ENCODE measurements around the gene PLPP7.

Gene PLPP7

DNA sequence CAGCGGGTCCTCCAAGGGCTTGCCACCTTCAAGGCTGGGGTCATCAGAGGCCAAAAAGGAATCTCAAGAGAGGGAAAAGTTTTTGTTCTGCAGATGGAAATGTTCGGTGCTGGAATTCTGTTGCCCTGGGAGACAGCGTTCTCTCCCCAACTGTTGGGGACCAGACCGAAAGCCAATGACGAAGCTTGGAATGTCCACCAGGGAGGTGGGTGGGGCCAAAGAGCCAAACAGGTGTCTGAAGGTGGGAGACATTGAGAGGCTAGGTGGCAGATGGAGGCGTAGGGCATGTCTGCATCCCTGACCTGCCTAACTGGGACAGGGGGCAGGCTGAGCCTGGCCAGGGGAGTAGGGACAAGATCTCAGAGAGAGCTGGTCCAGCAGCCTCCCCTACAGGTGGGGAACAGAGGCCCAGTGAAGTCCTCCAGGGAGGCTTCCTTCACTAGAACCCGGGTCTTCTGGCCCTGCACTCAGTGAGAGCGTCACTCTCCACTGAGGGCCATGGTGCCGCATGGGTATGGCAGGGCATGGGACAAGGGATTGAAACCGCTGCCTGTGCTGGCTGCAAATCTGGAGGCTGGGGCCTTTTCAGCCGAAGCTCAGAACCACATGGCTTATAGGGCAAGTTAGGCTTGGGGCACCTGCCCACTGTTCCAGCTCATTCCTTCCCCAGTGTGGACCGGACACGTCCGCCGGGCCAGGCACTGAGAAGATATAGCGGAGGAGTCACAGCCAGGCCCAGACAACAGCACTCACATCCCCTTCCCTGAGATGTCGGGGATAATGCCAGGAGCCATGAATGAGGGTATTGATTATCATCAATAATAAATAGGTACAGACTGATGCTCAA lies 8.2 kb upstream of the PLPP7 start:
- no peak for DNase-seq (ENCODE audit: low spot score)

DNA sequence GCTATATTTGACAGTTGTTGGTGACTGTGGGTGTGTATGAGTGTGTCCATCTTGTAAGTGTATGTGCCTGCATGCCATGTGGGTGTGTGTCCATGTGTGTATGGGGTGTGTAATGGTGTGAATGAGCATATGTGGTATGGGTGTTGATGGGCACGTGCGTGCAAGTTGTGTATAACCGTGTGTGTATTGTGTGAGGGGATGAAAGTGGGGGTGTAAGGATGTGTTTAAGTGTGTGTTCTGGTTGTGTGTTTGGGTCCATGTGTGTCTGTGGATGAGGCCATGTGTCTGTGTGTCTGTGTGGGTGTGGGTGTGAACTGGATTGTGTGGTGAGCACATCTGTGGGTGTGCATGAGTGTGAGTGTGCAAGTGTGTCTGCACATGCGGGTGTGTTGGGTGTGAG lies 7.3 kb upstream of the PLPP7 start:
- DNase-seq (ENCODE audit: low spot score): no peak

DNA sequence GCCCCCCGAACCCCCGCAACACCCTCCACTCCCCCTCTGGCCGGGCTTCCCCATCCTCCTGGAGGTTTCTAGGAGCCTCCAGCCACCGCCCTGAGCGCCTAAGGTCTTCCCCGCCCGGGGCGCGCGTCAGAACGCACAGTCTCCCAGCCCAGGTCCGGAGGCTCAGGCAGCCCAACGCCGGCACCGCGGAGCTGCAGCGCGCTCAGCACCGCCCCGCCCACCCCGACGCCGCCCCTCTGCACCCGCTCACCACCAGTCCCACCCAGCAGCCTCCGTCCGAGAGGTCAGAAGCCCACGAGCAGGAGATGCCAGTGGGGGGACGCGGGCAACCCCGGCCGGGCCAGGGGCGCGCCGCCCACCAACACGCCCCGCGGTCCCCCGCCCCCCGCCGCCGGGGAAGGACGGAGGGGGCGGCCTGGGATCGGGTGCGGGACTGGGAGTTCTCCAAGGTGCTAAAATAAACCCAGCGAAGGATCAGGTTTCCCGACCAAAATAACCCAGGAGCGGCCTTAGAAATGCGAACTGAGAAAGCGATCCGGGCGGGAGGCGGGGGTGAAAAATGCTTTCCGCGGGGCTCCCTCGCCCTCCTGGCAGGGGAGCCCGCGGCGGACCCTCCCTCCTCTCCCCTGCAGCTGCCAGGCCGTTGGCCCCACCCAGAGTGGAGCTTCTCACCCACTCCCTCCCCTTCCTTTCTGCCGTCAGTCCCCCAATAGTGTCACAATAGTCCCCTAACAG lies 6.7 kb upstream of the PLPP7 start:
- DNase-seq (ENCODE audit: low spot score): no peak

DNA sequence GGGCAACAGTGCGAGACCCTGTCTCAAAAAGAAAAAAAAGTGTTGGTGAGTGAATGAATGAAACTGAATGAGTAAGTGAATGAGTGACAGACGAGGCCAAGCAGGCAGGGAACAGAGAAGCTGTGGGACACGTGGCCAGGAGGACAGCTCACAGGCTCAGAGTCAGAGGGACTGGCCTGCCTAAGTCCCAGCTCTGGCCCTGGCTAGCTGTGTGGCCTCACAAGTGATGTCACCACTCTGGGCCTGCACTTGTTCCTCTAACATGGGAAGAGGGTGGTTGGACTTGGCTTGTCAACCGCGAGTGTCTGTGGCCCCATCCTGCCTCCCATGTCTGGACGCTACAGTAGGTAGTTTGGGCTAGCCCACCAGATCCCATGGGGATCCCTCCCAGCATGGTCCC lies 4.7 kb upstream of the PLPP7 start:
- DNase-seq (ENCODE audit: low spot score): no peak

DNA sequence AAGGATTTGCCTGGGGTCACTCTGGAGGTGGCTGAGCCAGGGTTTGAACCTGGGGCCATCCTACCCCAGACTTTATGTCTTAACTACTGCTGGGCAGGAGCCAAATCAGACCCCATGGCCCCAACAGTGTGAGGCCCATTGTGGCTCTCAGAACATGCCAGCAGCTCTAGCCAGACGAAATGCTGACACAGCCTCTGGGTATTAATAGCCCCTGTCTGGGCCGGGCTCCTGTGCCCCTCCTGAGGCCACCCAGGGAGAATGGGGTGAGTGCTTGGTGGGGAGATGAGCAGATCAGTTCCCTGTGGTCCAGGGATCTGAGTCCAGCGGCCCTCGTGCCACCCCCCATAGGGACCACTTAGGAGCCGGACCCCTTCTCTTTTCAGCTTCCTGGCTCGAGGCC lies 2.2 kb upstream of the PLPP7 start:
- DNase-seq (ENCODE audit: low spot score): no peak

DNA sequence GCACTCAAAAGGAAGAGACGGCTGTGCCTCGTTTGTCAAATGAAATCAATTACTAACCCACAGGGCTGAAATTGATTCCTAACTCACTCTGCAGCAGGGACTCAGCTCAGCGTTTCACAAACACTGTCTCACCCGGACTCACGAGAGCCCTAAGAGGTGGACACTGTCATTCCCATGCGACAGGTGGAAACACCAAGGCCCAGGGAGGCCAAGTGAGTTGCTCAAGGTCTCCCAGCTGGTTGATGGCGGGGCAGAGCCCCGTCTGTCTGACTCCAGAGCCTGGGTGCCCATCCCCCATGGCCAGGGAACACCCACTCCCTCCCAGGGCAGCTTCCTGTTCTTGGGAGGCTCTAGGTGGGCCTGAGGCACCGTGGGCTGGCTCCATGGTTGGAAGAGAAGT lies 1.3 kb upstream of the PLPP7 start:
- no peak for DNase-seq (ENCODE audit: low spot score)

DNA sequence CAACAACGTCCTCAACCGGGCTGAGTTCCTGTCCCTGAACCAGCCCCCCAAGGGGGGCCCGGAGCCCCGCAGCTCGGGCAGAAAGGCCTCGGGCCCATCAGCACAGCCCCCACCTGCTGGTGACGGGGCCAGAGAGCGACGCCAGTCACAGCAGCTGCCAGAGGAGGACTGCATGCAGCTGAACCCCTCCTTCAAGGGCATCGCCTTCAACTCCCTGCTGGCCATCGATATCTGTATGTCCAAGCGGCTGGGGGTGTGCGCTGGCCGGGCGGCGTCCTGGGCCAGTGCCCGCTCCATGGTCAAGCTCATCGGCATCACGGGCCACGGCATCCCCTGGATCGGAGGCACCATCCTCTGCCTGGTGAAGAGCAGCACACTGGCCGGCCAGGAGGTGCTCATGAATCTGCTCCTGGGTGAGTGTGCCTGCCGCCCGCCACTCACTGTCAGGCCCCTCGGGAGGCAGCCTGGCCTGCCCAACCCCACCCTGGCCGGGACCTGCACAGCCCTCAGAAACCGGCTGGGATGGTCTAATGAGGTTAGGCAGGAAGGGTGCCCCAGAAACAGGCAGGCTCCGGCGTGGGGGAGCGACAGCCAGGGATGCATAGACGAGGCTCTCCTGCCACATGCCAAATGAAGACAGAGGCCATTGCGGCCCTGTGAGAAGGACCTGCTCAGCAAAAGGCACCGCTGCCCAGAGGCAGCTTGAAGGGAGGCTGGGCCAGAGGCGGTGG lies 678 bp downstream of the PLPP7 start:
- no peak for DNase-seq (ENCODE audit: low spot score)

DNA sequence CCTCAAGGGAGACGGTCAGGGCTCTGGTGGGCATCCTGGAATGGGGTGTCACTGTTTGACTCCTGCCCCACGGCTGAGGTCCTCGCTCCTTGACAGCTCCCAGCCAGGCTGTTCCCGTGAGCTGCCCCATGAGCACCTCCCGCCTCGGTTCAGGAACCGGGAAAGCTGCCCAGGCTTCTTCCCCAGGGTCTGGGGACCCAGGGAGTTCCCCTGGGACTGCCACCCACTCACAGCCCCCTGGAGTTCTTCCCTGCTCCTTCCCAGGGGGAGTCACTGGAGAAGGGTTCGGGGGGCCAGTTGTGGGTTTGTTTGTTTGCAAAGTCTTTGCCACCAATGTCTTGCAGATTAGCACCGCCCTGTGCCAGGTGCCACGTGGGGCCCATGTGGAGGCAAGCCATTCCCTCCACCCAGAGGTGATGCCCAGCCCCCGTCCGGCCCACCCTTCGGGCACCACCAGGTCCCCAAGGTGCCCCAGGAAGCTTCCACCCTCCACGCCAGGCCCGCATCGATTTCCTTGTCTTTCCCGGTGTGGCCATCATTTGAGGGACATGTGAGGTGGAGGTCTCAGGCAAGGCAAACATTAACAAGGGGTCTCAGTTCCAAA lies 1.3 kb downstream of the PLPP7 start:
- DNase-seq (ENCODE audit: low spot score): no peak

DNA sequence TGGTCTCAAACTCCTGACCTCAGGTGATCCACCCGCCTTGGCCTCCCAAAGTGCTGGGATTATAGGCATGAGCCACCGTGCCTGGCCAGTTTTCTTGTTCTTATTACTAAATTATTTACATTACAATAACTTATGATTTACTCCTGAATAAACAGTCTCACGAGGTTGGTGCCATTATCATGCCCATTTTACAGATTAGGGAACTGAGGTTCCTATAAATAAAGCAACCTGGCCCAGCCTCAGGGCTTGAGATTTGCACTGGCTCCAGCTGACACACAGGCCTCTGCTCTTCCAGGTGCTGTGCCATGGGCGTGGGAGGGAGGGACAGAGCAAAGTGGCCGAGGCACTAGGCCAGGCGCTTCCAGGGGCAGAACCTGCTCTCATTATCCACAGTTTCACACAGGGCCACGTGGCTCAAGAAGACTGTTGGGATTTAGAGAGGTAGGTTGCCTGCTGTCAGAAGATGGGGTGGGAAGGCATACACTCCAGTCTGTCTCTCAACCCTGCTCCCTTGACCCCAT lies 2.3 kb downstream of the PLPP7 start:
- DNase-seq (ENCODE audit: low spot score): no peak

DNA sequence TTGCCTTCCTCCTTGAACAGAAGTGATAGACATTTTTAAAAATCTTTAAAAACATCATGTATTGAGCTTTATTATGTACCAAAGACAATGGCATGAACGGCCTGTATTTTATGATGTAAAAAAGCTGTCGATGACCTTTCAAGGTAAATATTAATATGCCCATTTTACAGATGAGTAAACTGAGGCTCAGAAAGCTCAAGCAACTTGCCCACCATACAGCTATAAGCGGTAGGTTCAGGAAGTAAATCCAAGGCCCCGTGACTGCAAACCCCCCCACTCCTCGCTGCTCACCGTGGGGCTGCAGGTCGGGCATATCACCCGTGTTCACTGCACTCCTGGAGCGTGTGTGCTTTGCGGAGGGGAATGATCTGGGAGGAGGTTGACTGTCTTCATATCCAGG lies 3.4 kb downstream of the PLPP7 start:
- DNase-seq (ENCODE audit: low spot score): no peak

DNA sequence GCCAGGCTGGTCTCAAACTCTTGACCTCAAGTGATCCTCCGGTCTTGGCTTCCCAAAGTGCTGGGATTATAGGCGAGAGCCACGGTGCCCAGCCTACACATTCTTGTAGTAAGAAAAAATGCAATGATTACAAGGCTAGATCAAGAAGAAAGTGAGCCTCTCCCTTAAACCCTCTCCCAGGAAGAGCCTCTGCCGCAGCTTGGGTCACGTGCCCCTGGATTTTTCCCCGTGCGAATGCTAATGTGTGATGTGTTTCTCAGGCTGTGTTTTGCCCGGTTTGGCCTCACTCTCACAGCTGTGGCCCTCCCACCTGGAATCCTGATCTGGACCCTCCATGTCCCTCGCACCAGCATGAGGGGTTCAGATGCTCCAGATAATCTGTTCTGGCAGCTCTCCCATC lies 6.9 kb downstream of the PLPP7 start:
- no peak for DNase-seq (ENCODE audit: low spot score)

DNA sequence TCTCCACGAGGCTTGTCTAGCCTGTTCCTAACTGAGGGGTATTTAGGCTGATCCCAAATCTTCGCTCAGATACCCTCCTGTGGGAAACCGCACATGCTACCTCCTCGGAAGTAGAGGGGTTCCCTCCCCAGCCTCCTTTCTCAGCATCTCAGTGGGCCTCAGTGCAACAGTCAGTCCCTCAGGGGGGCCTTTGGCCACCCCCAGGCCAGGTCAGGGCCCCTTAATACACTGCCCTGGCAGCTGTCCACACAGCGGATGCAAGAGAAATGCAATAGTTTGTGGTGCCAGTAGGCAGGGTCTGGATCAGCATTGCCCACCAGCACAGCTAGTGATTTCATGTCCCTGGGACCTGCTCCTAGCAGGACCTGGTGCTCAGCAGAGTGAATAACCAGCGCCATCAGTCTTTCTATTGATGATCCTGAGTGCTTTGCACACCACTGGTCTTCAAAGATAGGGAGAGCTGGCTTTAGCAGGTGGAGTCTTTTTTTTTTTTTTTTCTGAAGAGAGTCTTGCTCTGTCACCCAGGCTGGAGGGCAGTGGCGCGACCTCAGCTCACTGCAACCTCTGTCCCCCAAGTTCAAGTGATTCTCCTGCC lies 7.5 kb downstream of the PLPP7 start:
- DNase-seq (ENCODE audit: low spot score): no peak

DNA sequence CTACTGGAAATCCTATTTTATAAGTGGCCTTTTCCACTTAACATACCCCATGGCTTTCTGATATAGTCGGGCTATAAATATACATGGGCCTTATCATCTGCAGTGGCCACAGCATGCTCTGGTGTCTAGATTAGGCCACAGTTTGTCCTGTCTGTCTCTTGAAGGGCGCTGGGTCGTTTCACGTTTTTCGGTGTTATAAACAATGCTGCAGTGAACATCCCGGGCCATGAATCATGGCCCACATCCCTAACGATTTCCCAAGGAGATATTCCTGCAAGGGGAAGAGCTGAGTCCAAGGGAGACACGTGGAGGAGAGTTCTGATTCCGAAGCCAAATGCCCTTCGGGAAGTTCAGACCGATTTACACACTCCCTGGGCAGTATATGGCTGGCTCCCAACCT lies 8.4 kb downstream of the PLPP7 start:
- no peak for DNase-seq (ENCODE audit: low spot score)

DNA sequence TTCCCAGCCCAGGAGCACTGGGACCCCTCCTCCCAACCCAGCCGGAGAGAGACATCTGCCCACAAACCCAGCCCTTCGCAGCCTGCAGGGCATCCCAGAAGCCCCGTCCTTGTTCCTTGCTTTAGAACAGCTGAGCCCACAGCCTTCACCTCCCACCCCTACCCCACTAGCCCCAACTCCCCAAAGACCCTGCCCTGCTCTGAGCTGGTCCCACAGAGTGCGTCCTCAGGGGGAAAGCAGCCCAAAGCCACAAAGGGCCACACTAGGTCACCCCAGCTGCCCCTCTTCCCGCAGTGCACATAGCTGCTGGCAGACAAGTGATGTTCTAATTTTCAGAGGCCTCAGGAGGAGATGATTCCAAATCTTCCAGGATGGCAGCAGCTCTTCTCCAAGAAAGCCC lies 8.8 kb downstream of the PLPP7 start:
- no peak for DNase-seq (ENCODE audit: low spot score)

DNA sequence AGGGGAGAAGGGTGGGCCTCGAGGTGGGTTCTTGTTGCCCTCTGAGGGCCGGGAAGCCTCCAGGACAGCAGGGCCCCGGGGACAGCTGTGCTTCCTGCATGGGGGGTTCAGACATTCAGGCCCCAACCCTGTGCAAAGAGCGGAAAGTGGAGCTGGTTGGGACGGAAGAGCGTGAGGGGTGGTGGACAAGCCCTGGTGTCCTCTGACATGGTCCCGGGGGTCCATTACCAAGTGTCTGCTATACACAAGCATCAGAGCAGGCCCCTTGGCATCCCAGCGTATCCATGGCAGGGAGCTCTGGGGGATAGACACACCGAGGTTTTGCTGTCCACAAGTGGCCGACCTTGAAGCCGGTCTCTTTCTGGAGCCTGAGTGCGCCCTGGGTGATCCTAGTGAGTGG lies 9.3 kb downstream of the PLPP7 start:
- DNase-seq (ENCODE audit: low spot score): no peak

DNA sequence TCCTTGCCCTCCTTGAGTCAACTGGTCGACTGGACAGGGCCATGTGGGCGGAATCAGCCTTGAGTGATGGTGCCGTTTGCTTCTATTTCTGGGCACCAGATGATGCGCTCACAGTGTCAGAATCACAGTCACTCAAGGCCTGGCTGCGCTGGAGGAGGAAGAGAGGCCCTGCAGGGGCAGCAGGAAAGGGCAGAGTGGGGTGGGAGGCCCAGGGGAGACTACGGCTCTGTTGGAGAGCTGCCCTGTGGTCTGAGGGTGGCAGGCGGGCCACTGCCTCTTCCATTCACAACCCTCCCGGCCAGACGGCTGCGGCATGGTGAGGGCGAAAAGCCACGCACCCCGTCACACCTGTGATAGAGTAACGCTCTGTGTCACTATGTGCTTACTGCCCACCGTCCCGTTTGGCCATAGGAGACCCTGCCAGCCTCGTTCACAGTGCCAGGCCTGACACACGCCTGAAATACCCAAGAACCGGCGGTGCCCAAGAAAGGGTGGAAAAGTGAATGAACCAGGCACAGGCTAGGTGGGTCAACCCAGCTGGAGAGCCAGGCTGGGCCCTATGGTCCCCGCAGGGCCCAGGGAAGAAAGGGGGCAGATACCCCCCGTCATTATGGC lies 9.9 kb downstream of the PLPP7 start:
- no peak for DNase-seq (ENCODE audit: low spot score)

DNA sequence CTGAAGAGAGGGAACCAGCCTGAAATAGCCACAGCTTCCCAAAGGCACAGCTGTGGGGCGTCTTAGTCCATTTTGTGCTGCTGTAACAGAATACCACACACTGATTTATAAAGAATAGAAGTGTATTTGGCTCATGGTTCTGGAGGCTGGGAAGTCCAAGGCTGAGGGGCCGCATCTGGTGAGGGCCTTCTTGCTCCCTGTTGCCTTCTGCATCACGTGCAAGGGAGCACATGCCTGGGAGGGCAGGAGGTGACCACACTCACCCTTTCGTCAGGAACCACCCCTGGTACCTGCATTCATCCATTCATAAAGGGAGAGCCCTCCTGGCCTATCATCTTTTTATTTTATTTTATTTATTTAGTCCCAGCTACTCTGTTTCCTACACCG lies 10.4 kb downstream of the PLPP7 start:
- DNase-seq (ENCODE audit: low spot score): no peak

DNA sequence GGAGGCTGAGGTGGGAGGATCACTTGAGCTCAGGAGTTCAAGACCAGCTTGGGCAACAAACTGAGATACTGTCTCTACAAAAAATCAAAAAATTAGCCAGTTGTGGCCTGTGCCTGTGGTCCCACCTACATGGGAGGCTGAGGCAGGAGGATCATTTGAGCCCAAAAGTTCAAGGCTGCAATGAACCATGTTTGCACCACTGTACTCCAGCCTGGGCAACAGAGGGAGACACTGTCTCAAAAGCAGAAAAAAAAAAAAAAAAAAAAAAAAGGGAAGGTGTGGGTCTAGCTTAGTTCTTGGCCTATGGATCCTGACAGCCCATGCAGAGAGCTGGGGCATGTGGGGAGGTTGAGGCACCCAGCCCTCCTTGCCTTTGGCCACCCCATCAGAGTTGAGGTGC lies 10.9 kb downstream of the PLPP7 start:
- DNase-seq (ENCODE audit: low spot score): no peak

DNA sequence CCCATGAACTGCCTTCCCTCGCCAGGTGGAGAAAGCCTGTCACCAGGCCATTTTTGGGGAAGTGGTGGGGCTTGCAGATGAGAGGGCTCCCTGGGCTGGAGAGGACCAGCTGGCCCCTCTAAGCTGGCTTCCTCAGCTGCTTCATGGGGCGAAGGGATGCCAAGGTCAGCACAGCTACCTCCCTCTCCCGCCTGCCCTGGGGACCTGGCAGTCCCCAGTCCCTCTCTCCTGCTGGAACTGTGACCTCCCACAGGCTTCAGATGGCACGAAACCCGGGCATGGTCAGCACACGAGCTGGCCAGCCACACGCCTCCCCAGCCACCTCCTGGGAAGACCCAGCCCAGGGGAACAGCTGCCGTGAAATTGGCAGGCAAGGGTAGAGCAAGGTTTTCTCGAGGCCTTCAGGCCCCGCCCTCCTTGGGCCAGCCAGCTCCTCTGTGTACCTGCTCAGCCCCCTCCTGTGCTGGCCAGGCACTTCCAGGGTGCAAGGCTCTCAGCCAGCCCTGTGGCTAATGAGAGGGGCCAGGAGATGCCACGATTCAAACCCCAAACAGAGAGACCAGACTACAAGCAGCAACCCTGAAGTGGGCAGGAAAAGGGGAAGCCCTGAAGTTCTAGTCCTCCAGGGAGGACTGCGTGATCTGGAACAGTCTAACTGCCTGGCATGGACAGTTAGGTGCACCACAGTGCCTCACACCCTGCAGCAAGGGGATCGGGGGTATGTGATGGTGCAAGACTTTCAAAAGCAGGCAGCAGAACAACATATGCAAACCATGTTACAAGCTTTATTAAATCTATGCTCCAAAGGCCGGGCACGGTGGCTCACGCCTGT lies 12.9 kb downstream of the PLPP7 start:
- DNase-seq (ENCODE audit: low spot score): no peak

Measured in pons (tissue), 1 donor.